HEK293 (cell line): ENCODE results near the gene MBOAT7.

Experiments used
- CTCF ChIA-PET: fragments of 350-600 bp; formaldehyde crosslinking; extraction: SDS; loops from one replicate; lab custom pipeline; 2021; ENCODE audit warnings: antibody characterized with exemption; lab: Yijun Ruan, JAX
- POLR2A ChIA-PET: fragments of 300-600 bp; formaldehyde crosslinking; extraction: SDS; loops from one replicate; lab custom pipeline; 2020; ENCODE audit warnings: antibody characterized with exemption, inconsistent platforms; lab: Yijun Ruan, JAX
- H3K27ac ChIP-seq: fragments of 200-500 bp; sonication (Bioruptor generic); 2 replicates; pipeline ENCODE4 v1.5.1; 2014; ENCODE audit warnings: low read depth, low read length, control low read depth, inconsistent platforms; ENCODE audit errors: extremely low read depth
- H3K36me3 ChIP-seq, 2 experiments: fragments of 200-500 bp in 1 of 2; sonication (Bioruptor generic) in 1 of 2; 1 replicate in 1 of 2; 2 replicates in 1 of 2; pipeline ENCODE4 v1.5.1; 2014 to 2017; ENCODE audit warnings: inconsistent platforms in 2 of 2, low read length in 2 of 2; ENCODE audit not compliant: control insufficient read depth in 2 of 2, insufficient read depth in 1 of 2
- H3K4me1 ChIP-seq: fragments of 200-500 bp; sonication (Bioruptor generic); 2 replicates; pipeline ENCODE4 v1.5.1; 2014; ENCODE audit warnings: mild to moderate bottlenecking, low read length, inconsistent platforms; ENCODE audit not compliant: control insufficient read depth, insufficient read depth
- H3K4me3 ChIP-seq: 2 replicates; pipeline ENCODE4 v1.5.1; 2011; ENCODE audit warnings: low read depth, mild to moderate bottlenecking, control low read depth, low read length, moderate library complexity
- H3K9me3 ChIP-seq: fragments of 200-500 bp; sonication (Bioruptor generic); 2 replicates; pipeline ENCODE4 v1.5.1; 2014; ENCODE audit warnings: low read depth, low read length, inconsistent platforms; ENCODE audit not compliant: control insufficient read depth, insufficient read depth
- FEZF1 ChIP-seq: fragments of 450-650 bp; formaldehyde crosslinking; IDR thresholded peaks from 2 replicates; pipeline ENCODE4 v1.5.1; 2016; ENCODE audit warnings: missing biosample characterization, missing genetic modification characterization
- GLI4 ChIP-seq: fragments of 450-650 bp; formaldehyde crosslinking; IDR thresholded peaks from 2 replicates; pipeline ENCODE4 v1.5.1; 2016; ENCODE audit warnings: missing biosample characterization, missing genetic modification characterization
- HOXD13 ChIP-seq: sonication (generic); formaldehyde crosslinking; IDR thresholded peaks from 2 replicates; pipeline ENCODE4 v1.8.0; 2022; ENCODE audit warnings: missing genetic modification reagents, borderline replicate concordance
- IKZF3 ChIP-seq: fragments of 450-650 bp; IDR thresholded peaks from 2 replicates; pipeline ENCODE4 v1.5.0; 2018; ENCODE audit warnings: missing biosample characterization, mild to moderate bottlenecking, missing genetic modification characterization, moderate library complexity
- KLF7 ChIP-seq: fragments of 450-650 bp; formaldehyde crosslinking; IDR thresholded peaks from 2 replicates; pipeline ENCODE4 v1.5.1; 2016; ENCODE audit warnings: missing biosample characterization, missing genetic modification characterization, borderline replicate concordance
- OVOL3 ChIP-seq: fragments of 450-650 bp; formaldehyde crosslinking; IDR thresholded peaks from 2 replicates; pipeline ENCODE4 v1.5.1; 2016; ENCODE audit warnings: missing biosample characterization, missing genetic modification characterization
- TCF7L2 ChIP-seq: IDR thresholded peaks from 2 replicates; pipeline ENCODE4 v1.6.1; 2011; ENCODE audit warnings: low read depth, mild to moderate bottlenecking, inconsistent platforms, low read length, moderate library complexity, borderline replicate concordance
- WT1 ChIP-seq: fragments of 450-650 bp; formaldehyde crosslinking; IDR thresholded peaks from 2 replicates; pipeline ENCODE4 v1.5.1; 2016; ENCODE audit warnings: missing biosample characterization, missing genetic modification characterization
- YY1 ChIP-seq: fragments of 450-650 bp; formaldehyde crosslinking; IDR thresholded peaks from 2 replicates; pipeline ENCODE4 v1.5.1; 2018; ENCODE audit warnings: missing biosample characterization, missing genetic modification characterization
- ZBTB8A ChIP-seq: fragments of 450-650 bp; formaldehyde crosslinking; IDR thresholded peaks from 2 replicates; pipeline ENCODE4 v1.5.1; 2016; ENCODE audit warnings: missing biosample characterization, missing genetic modification characterization
- ZFP37 ChIP-seq: fragments of 450-650 bp; formaldehyde crosslinking; IDR thresholded peaks from 2 replicates; pipeline ENCODE4 v1.5.1; 2016; ENCODE audit warnings: missing biosample characterization, missing genetic modification characterization
- ZIC2 ChIP-seq: fragments of 450-650 bp; formaldehyde crosslinking; IDR thresholded peaks from 2 replicates; pipeline ENCODE4 v1.5.1; 2016; ENCODE audit warnings: missing biosample characterization, missing genetic modification characterization
- ZNF133 ChIP-seq: fragments of 450-650 bp; formaldehyde crosslinking; IDR thresholded peaks from 2 replicates; pipeline ENCODE4 v1.5.1; 2016; ENCODE audit warnings: missing biosample characterization, missing genetic modification characterization
- ZNF24 ChIP-seq: fragments of 450-650 bp; formaldehyde crosslinking; IDR thresholded peaks from 2 replicates; pipeline ENCODE4 v1.5.1; 2016; ENCODE audit warnings: missing biosample characterization, missing genetic modification characterization
- ZNF37A ChIP-seq: fragments of 450-650 bp; IDR thresholded peaks from 2 replicates; pipeline ENCODE4 v1.5.1; 2018; ENCODE audit warnings: missing biosample characterization, missing genetic modification characterization
- ZNF449 ChIP-seq: fragments of 450-650 bp; formaldehyde crosslinking; IDR thresholded peaks from 2 replicates; pipeline ENCODE4 v1.5.1; 2017; ENCODE audit warnings: missing biosample characterization, mild to moderate bottlenecking, missing genetic modification characterization, moderate library complexity
- ZNF488 ChIP-seq: fragments of 450-650 bp; formaldehyde crosslinking; IDR thresholded peaks from 2 replicates; pipeline ENCODE4 v1.5.1; 2016; ENCODE audit warnings: missing biosample characterization, missing genetic modification characterization
- ZNF510 ChIP-seq: fragments of 450-650 bp; formaldehyde crosslinking; IDR thresholded peaks from 2 replicates; pipeline ENCODE4 v1.5.1; 2018; ENCODE audit warnings: mild to moderate bottlenecking, missing genetic modification characterization, missing biosample characterization; ENCODE audit not compliant: insufficient replicate concordance
- ZNF610 ChIP-seq: fragments of 450-650 bp; formaldehyde crosslinking; IDR thresholded peaks from 2 replicates; pipeline ENCODE4 v1.5.1; 2016; ENCODE audit warnings: missing biosample characterization, missing genetic modification characterization, borderline replicate concordance
- ZNF623 ChIP-seq: fragments of 450-650 bp; formaldehyde crosslinking; IDR thresholded peaks from 2 replicates; pipeline ENCODE4 v1.5.1; 2016; ENCODE audit warnings: missing biosample characterization, missing genetic modification characterization
- ZNF654 ChIP-seq: fragments of 450-650 bp; formaldehyde crosslinking; IDR thresholded peaks from 2 replicates; pipeline ENCODE4 v1.5.1; 2016; ENCODE audit warnings: low read depth, missing biosample characterization, missing genetic modification characterization
- ZNF670 ChIP-seq: fragments of 450-650 bp; formaldehyde crosslinking; IDR thresholded peaks from 2 replicates; pipeline ENCODE4 v1.5.1; 2016; ENCODE audit warnings: missing biosample characterization, missing genetic modification characterization, low read depth
- ZNF677 ChIP-seq: fragments of 450-650 bp; IDR thresholded peaks from 2 replicates; pipeline ENCODE4 v1.5.0; 2018; ENCODE audit warnings: missing biosample characterization, mild to moderate bottlenecking, missing genetic modification characterization, moderate library complexity
- ZNF747 ChIP-seq: fragments of 450-650 bp; formaldehyde crosslinking; IDR thresholded peaks from 2 replicates; pipeline ENCODE4 v1.5.1; 2016; ENCODE audit warnings: missing biosample characterization, missing genetic modification characterization
- ZNF76 ChIP-seq: fragments of 450-650 bp; formaldehyde crosslinking; IDR thresholded peaks from 2 replicates; pipeline ENCODE4; 2016; ENCODE audit warnings: low read depth, missing biosample characterization, missing genetic modification characterization, borderline replicate concordance
- ZNF830 ChIP-seq: fragments of 450-650 bp; IDR thresholded peaks from 2 replicates; pipeline ENCODE4 v1.5.0; 2018; ENCODE audit warnings: missing biosample characterization, missing genetic modification characterization, low read depth, mild to moderate bottlenecking, moderate library complexity
- ZNF837 ChIP-seq: fragments of 450-650 bp; formaldehyde crosslinking; IDR thresholded peaks from 2 replicates; pipeline ENCODE4 v1.5.1; 2016; ENCODE audit warnings: missing biosample characterization, missing genetic modification characterization
- ZNF843 ChIP-seq: fragments of 450-650 bp; formaldehyde crosslinking; IDR thresholded peaks from 2 replicates; pipeline ENCODE4 v1.5.1; 2016; ENCODE audit warnings: missing biosample characterization, missing genetic modification characterization
- TF ChIP-seq, protein P1 (sequence below): fragments of 450-650 bp; formaldehyde crosslinking; IDR thresholded peaks from 2 replicates; pipeline ENCODE4 v1.5.1; 2016; ENCODE audit warnings: missing biosample characterization, missing genetic modification characterization
- TF ChIP-seq, protein P2 (sequence below): fragments of 450-650 bp; formaldehyde crosslinking; IDR thresholded peaks from 2 replicates; pipeline ENCODE4 v1.5.1; 2017; ENCODE audit warnings: missing biosample characterization, missing genetic modification characterization
- TF ChIP-seq, protein P3 (sequence below): fragments of 450-650 bp; formaldehyde crosslinking; IDR thresholded peaks from 2 replicates; pipeline ENCODE4 v1.5.1; 2016; ENCODE audit warnings: missing biosample characterization, missing genetic modification characterization

Gene MBOAT7

DNA sequence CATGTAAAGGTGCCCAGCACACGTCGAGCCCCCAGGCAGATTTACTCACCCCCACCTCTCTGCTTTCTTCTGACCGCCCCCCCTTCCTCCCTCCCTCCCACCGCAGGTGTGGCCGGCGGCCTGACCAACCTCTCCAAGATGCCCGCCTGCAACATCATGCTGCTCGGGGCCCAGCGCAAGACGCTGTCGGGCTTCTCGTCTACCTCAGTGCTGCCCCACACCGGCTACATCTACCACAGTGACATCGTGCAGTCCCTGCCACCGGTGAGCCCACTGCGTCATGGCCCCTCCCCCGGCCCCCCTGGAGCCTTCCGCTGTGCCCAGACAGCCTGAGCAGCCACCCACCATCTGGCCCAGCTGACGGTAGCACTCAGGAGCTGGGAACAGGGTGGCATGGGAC, 65.0 kb downstream of the MBOAT7 start:
- no peaks in the 10 kb centered on the region for H3K9me3 ChIP-seq
- no peak overlapping the region for H3K27ac ChIP-seq
- POLR2A ChIA-PET = interaction anchor here (2.1 to 6.2 kb wide), 2 partner anchors 9 to 13 kb away, joined by 12 to 37 read pairs; partner anchors contain the start of genes CNOT3, PRPF31 and TFPT
- H3K4me1 ChIP-seq = no peaks in the 10 kb centered on the region
- no peak overlapping the region for H3K4me3 ChIP-seq
- TF ChIP-seq ZNF449 (tag by site-specific recombination) = no peak
- TF ChIP-seq WT1 (tag by site-specific recombination) = no peak
- no peak for TF ChIP-seq OVOL3 (tag by site-specific recombination)
- TF ChIP-seq ZNF677 (tag by site-specific recombination) = no peak
- TF ChIP-seq, protein P1, sequence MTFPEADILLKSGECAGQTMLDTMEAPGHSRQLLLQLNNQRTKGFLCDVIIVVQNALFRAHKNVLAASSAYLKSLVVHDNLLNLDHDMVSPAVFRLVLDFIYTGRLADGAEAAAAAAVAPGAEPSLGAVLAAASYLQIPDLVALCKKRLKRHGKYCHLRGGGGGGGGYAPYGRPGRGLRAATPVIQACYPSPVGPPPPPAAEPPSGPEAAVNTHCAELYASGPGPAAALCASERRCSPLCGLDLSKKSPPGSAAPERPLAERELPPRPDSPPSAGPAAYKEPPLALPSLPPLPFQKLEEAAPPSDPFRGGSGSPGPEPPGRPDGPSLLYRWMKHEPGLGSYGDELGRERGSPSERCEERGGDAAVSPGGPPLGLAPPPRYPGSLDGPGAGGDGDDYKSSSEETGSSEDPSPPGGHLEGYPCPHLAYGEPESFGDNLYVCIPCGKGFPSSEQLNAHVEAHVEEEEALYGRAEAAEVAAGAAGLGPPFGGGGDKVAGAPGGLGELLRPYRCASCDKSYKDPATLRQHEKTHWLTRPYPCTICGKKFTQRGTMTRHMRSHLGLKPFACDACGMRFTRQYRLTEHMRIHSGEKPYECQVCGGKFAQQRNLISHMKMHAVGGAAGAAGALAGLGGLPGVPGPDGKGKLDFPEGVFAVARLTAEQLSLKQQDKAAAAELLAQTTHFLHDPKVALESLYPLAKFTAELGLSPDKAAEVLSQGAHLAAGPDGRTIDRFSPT = no peak
- TF ChIP-seq GLI4 (tag by site-specific recombination) = no peak
- no peak for TF ChIP-seq ZNF837 (tag by site-specific recombination)
- TF ChIP-seq, protein P2, sequence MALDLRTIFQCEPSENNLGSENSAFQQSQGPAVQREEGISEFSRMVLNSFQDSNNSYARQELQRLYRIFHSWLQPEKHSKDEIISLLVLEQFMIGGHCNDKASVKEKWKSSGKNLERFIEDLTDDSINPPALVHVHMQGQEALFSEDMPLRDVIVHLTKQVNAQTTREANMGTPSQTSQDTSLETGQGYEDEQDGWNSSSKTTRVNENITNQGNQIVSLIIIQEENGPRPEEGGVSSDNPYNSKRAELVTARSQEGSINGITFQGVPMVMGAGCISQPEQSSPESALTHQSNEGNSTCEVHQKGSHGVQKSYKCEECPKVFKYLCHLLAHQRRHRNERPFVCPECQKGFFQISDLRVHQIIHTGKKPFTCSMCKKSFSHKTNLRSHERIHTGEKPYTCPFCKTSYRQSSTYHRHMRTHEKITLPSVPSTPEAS (tag by site-specific recombination) = no peak
- no peak for TF ChIP-seq IKZF3 (tag by site-specific recombination)
- TF ChIP-seq ZNF670 (tag by site-specific recombination) = no peak
- no peak for TF ChIP-seq ZNF24 (tag by site-specific recombination)
- TF ChIP-seq ZNF830 (tag by site-specific recombination) = no peak
- TF ChIP-seq ZFP37 (tag by site-specific recombination) = no peak
- TF ChIP-seq TCF7L2 = no peak
- TF ChIP-seq KLF7 (tag by site-specific recombination) = no peak
- no peak for TF ChIP-seq YY1
- no peak for TF ChIP-seq FEZF1 (tag by site-specific recombination)
- TF ChIP-seq, all 188 proteins: peak for 0
- CTCF ChIA-PET = no interaction called here
- H3K36me3 ChIP-seq = peaks cover 18 to 94% of the 10 kb centered on the region in 2 experiments

DNA sequence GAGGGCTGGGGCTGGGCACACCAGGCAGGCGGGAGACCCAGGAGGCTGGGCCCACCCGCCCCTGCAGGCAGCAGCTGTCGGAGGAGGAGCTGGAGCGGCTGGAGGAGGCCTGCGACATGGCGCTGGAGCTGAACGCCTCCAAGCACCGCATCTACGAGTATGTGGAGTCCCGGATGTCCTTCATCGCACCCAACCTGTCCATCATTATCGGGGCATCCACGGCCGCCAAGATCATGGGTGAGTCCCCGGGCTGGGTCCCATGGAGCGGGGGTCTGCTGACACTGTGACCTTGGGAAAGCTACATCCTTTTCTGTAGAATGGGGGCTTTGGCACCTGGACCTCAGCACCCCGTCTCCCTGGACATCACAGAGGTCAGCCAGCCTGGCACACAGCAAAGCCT, 65.7 kb downstream of the MBOAT7 start:
- peaks cover 25 to 91% of the 10 kb centered on the region in 2 experiments for H3K36me3 ChIP-seq
- no peak overlapping the region for H3K27ac ChIP-seq
- H3K4me1 ChIP-seq = no peaks in the 10 kb centered on the region
- ChIA-PET POLR2A (interaction anchor here (2.1 to 6.2 kb wide), 2 partner anchors 8 to 13 kb away, joined by 12 to 37 read pairs; partner anchors contain the start of genes CNOT3, PRPF31 and TFPT), CTCF (no interaction called here)
- H3K9me3 ChIP-seq = no peaks in the 10 kb centered on the region
- no peak overlapping the region for H3K4me3 ChIP-seq
- TF ChIP-seq ZNF488 = no peak
- no peak for TF ChIP-seq HOXD13 (CRISPR knock-in tag)
- TF ChIP-seq ZNF747 (tag by site-specific recombination) = no peak
- TF ChIP-seq ZNF76 (tag by site-specific recombination) = no peak
- no peak for TF ChIP-seq ZNF623 (tag by site-specific recombination)
- TF ChIP-seq, protein P3, sequence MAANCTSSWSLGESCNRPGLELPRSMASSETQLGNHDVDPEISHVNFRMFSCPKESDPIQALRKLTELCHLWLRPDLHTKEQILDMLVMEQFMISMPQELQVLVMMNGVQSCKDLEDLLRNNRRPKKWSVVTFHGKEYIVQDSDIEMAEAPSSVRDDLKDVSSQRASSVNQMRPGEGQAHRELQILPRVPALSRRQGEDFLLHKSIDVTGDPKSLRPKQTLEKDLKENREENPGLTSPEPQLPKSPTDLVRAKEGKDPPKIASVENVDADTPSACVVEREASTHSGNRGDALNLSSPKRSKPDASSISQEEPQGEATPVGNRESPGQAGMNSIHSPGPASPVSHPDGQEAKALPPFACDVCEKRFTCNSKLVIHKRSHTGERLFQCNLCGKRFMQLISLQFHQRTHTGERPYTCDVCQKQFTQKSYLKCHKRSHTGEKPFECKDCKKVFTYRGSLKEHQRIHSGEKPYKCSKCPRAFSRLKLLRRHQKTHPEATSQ (tag by site-specific recombination) = no peak
- TF ChIP-seq ZNF610 = no peak
- TF ChIP-seq ZNF133 (tag by site-specific recombination) = no peak
- TF ChIP-seq ZNF654 = no peak
- TF ChIP-seq ZNF37A (tag by site-specific recombination) = no peak
- no peak for TF ChIP-seq ZNF843 (tag by site-specific recombination)
- TF ChIP-seq ZNF510 (tag by site-specific recombination) = no peak
- no peak for TF ChIP-seq ZBTB8A
- no peak for TF ChIP-seq ZIC2 (tag by site-specific recombination)
